NT2/D1 (cell line): Measurements from ENCODE around the gene KLHL40.

Experiments used
- SUZ12 ChIP-seq: IDR thresholded peaks from 2 replicates; pipeline ENCODE4 v1.6.1; 2011; ENCODE audit not compliant: insufficient read length, insufficient read depth; ENCODE audit errors: extremely low read depth
- YY1 ChIP-seq: IDR thresholded peaks from 2 replicates; pipeline ENCODE4 v1.6.1; 2011; ENCODE audit not compliant: insufficient read length, insufficient read depth
- ZNF274 ChIP-seq: IDR thresholded peaks from 2 replicates; pipeline ENCODE4 v1.6.1; 2011; ENCODE audit warnings: mild to moderate bottlenecking, low read depth, low read length

GRCh38 chr3:42661593-42662022 lies 23.7 kb upstream of the KLHL40 start:
- TF ChIP-seq YY1 (no peak), ZNF274 (no peak), SUZ12 (no peak)
